OCI-LY3 (cell line): ENCODE data around the gene LDLRAD4.

Experiments
- H2AFZ ChIP-seq: fragments of 200-600, 300-600 bp; shearing (Covaris generic); 2 replicates; pipeline ENCODE4 v1.6.0; 2014; ENCODE audit warnings: antibody characterized with exemption, low read depth, low read length
- H3K27ac ChIP-seq: fragments of 200-600, 300-600 bp; sonication (generic); 2 replicates; pipeline ENCODE4 v1.5.1; 2014; ENCODE audit warnings: mild to moderate bottlenecking, low read length, moderate library complexity, mixed read lengths
- H3K27me3 ChIP-seq: fragments of 200-600, 300-600 bp; sonication (generic); 2 replicates; pipeline ENCODE4 v1.6.1; 2014; ENCODE audit warnings: low read depth, low read length, mixed read lengths
- H3K36me3 ChIP-seq: fragments of 200-600, 300-600 bp; sonication (generic); replicated peaks from 2 replicates; pipeline ENCODE3; 2014; ENCODE audit warnings: low read depth, low read length, mixed read lengths
- H3K4me1 ChIP-seq: fragments of 300-600, 200-600 bp; sonication (generic); 2 replicates; pipeline ENCODE4 v1.6.1; 2014; ENCODE audit warnings: low read length, mixed read lengths
- H3K4me2 ChIP-seq: fragments of 200-600, 300-600 bp; sonication (generic); 2 replicates; pipeline ENCODE4 v1.6.1; 2014; ENCODE audit warnings: low read length, mixed read lengths
- H3K4me3 ChIP-seq: fragments of 300-600, 200-600 bp; sonication (generic); 2 replicates; pipeline ENCODE4 v1.5.1; 2014; ENCODE audit warnings: antibody characterized with exemption, mild to moderate bottlenecking, low read length, moderate library complexity
- H3K79me2 ChIP-seq: fragments of 300-600, 200-600 bp; shearing (Covaris generic); 2 replicates; pipeline ENCODE4 v1.6.1; 2014; ENCODE audit warnings: mild to moderate bottlenecking, low read length, mixed read lengths
- H3K9ac ChIP-seq: fragments of 300-600, 200-600 bp; shearing (Covaris generic); 2 replicates; pipeline ENCODE4 v1.6.0; 2014; ENCODE audit warnings: mild to moderate bottlenecking, low read length, moderate library complexity
- H3K9me3 ChIP-seq: fragments of 200-600, 300-600 bp; shearing (Covaris generic); 2 replicates; pipeline ENCODE4 v1.6.1; 2014; ENCODE audit warnings: low read length, mixed read lengths; ENCODE audit not compliant: insufficient read depth
- H4K20me1 ChIP-seq: fragments of 200-600, 300-600 bp; sonication (generic); 2 replicates; pipeline ENCODE4 v1.6.1; 2016; ENCODE audit warnings: low read length, mixed read lengths; ENCODE audit not compliant: insufficient read depth
- EZH2phosphoT487 ChIP-seq: fragments of 200-600 bp; shearing (Covaris generic); IDR thresholded peaks from 2 replicates; pipeline ENCODE4 v1.6.1; 2018; ENCODE audit warnings: antibody characterized with exemption, mixed run types, low read depth
- TF ChIP-seq, protein P1 (sequence below): fragments of 200-600, 300-600 bp; sonication (generic); IDR thresholded peaks from 2 replicates; pipeline ENCODE4 v1.5.1; 2014; ENCODE audit warnings: antibody characterized with exemption, low read length, low read depth

Gene LDLRAD4

DNA sequence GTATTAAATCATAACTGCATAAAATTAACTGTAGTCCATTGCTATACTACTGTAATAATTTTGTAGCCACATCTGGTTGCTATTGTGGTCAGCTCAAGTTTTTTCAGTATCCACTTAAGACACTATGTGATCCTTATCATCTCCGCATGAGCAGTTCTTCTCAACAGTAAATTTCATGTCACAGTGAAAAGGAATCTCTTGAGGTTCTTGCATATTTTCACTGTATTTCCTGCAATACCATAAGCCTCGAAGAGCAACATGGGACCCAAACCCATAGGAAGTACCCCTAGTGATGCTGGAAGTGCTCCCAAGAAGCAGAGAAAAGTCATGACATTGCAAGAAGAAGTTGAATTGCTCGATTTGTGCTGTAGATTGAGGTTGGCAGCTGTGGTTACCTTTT is 86.7 kb downstream of the LDLRAD4 start:
- Histone ChIP-seq H2AFZ (no peak overlapping the region), H3K4me1 (peaks cover 3% of the 10 kb centered on the region; the same call in 1 of the 2 replicates), H4K20me1 (no peaks in the 10 kb centered on the region), H3K9ac (no peak overlapping the region), H3K4me2 (no peak overlapping the region), H3K27ac (no peak overlapping the region), H3K36me3 (no peaks in the 10 kb centered on the region), H3K4me3 (no peak overlapping the region), H3K27me3 (peaks cover 36% of the 10 kb centered on the region), H3K9me3 (no peaks in the 10 kb centered on the region), H3K79me2 (no peaks in the 10 kb centered on the region)
- TF ChIP-seq, protein P1, sequence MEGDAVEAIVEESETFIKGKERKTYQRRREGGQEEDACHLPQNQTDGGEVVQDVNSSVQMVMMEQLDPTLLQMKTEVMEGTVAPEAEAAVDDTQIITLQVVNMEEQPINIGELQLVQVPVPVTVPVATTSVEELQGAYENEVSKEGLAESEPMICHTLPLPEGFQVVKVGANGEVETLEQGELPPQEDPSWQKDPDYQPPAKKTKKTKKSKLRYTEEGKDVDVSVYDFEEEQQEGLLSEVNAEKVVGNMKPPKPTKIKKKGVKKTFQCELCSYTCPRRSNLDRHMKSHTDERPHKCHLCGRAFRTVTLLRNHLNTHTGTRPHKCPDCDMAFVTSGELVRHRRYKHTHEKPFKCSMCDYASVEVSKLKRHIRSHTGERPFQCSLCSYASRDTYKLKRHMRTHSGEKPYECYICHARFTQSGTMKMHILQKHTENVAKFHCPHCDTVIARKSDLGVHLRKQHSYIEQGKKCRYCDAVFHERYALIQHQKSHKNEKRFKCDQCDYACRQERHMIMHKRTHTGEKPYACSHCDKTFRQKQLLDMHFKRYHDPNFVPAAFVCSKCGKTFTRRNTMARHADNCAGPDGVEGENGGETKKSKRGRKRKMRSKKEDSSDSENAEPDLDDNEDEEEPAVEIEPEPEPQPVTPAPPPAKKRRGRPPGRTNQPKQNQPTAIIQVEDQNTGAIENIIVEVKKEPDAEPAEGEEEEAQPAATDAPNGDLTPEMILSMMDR, result no peak
- TF ChIP-seq EZH2phosphoT487, result no peak

DNA sequence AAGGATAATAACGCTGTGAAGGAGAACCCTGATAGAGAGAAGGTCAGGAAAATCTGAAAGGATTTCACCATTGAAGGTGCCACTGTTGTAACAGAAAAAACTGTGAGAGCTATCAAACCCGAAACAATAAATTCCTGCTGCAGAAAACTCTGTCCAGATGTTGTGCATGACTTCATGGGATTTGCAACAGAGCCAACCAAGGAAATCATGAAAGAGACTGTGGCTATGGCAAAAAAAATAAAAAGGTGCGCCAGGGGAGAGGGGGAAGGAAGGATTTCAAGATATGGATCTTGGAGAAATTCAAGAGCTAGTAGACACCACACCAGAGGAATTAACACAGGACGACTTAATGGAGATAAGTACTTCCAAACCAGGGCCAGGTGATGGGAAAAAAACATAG is 88.0 kb downstream of the LDLRAD4 start:
- Histone ChIP-seq H3K4me1 (peaks cover 3% of the 10 kb centered on the region; the same call in 1 of the 2 replicates), H3K4me3 (no peak overlapping the region), H3K27me3 (peaks cover 36% of the 10 kb centered on the region), H3K79me2 (no peaks in the 10 kb centered on the region), H3K9me3 (no peaks in the 10 kb centered on the region), H3K27ac (no peak overlapping the region), H2AFZ (no peak overlapping the region), H3K4me2 (no peak overlapping the region), H3K36me3 (no peaks in the 10 kb centered on the region), H4K20me1 (no peaks in the 10 kb centered on the region), H3K9ac (no peak overlapping the region)
- TF ChIP-seq, protein P1, result no peak
- no peak for TF ChIP-seq EZH2phosphoT487

- Histone ChIP-seq H3K9me3 (no peaks in the 10 kb centered on the region), H3K9ac (no peak overlapping the region), H3K4me1 (no peaks in the 10 kb centered on the region), H3K27ac (no peak overlapping the region), H2AFZ (no peak overlapping the region), H3K4me3 (no peak overlapping the region), H3K36me3 (no peaks in the 10 kb centered on the region), H3K79me2 (no peaks in the 10 kb centered on the region), H3K27me3 (peaks cover 26% of the 10 kb centered on the region), H3K4me2 (no peak overlapping the region), H4K20me1 (no peaks in the 10 kb centered on the region)
- no peak for TF ChIP-seq EZH2phosphoT487
- TF ChIP-seq, protein P1, result no peak
These were observed 89.8 kb downstream of the LDLRAD4 start for GRCh38 chr18:13308369-13308768.

DNA sequence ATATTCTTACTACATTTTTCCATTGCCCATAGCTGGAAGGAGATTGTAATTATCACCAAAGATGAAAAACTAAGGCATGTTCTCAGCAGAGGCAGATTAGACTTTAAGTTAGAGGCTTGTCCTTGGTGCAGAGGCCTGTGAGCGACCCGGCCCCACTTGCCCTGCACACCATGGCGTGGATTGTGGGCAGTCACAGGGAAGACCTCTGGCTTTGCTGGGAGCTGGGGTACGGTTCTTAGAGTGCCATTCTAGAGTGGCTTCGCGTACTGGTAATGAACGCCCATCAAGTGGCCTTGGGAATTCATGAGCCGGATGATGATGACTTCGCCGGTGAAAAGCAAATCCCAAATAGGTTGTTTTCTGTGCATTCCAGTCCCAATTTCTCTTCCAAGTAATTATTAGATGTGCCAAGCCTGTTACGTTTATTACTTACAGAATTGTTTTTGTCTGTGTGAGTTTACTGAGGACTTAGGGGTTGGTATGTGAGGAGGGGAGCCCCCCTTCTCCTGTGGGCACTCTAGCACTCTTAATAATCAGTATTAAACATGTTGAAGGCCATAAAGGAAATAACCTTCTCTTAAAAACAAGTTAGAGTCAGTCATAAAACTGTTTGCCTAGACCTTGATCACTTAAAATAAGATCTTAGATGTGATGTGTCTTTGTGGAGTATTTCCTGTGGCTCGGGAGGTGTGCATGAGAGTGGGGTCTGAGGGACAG is 90.6 kb downstream of the LDLRAD4 start:
- H3K4me2 ChIP-seq, result no peak overlapping the region
- H3K79me2 ChIP-seq, result no peaks in the 10 kb centered on the region
- H4K20me1 ChIP-seq, result no peaks in the 10 kb centered on the region
- no peaks in the 10 kb centered on the region for H3K4me1 ChIP-seq
- H3K27me3 ChIP-seq, result peaks cover 20% of the 10 kb centered on the region
- H3K27ac ChIP-seq, result no peak overlapping the region
- H3K9me3 ChIP-seq, result no peaks in the 10 kb centered on the region
- H3K36me3 ChIP-seq, result no peaks in the 10 kb centered on the region
- H3K4me3 ChIP-seq, result no peak overlapping the region
- TF ChIP-seq, protein P1, result no peak
- no peak for TF ChIP-seq EZH2phosphoT487
- H2AFZ ChIP-seq, result no peak overlapping the region
- no peak overlapping the region for H3K9ac ChIP-seq
